Measurements from ENCODE around the gene SLC16A10.

- TF ChIP-seq CTCF (IDR thresholded peaks at IDR 0.05) (no peak), POLR2A (IDR thresholded peaks at IDR 0.05) (no peak)
These were observed 155.1 kb downstream of the SLC16A10 start for GRCh38 chr6:111242452-111242851.

Data from Peyer's patch (tissue), 4 donors.